GM21528 (cell line): Measurements from ENCODE around the gene PSMB4.
"Not testable (repeated sequence)": the region's sequence is repeated elsewhere in the genome, so short reads cannot be mapped to it uniquely, and the experiment has no call there.

Experiments
- ATAC-seq: cut with Tn5 transposase; IDR thresholded peaks from one replicate; pipeline ENCODE4 v1.9.1; 2021; ENCODE audit warnings: mild to moderate bottlenecking, moderate library complexity; ENCODE audit not compliant: unreplicated experiment, low FRiP score

PSMB4 gene

DNA sequence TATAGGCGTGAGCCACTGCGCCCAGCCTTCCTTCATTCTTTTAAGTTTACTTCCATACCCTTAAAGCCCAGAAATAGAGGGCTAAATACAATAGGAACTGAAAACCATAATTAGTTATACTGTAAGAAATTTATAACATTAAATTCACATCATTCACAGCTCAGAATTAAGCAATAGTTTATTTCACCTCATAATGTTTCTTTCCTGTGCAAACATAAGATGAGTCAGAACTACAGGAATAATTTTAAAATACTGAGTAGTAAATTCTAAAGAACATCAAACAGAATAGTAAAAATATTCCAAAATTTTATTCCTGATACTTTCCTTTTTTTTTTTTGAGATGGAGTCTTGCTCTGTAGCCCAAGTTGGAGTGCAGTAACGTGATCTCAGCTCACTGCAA is 35.8 kb downstream of the PSMB4 start:
- no peak for ATAC-seq

DNA sequence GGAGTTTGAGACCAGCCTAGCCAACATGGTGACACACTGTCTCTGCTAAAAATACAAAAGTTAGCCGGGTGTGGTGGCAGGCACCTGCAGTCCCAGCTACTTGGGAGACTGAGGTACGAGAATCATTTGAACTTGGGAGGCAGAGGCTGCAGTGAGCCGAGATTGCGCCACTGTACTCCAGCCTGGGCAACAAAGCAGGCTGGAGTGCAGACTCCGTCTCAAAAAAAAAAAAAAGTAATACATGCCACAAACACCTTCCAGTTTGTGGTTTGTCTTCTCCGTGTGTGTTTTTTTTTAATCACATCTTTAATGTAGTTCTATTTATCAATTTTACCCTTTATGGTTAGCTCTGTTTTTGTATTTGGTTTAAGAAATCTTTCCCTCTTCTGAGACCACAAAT is 37.6 kb downstream of the PSMB4 start:
- ATAC-seq, result no peak

DNA sequence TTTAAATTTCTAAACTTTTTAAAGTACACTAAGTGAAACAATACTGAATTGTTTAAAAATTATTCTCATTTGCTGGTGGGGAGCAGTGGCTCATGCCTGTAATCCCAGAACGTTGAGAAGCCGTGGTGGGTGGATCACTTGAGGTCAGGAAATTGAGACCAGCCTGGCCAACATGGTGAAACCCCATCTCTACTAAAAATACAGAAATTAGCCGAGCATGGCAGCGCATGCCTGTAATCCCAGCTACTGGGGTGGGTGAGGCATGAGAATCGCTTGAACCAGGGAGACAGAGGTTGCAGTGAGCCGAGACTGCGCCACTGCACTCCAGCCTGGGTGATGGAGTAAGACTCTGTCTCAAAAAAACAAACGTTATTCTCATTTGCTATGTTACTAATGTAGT is 38.0 kb downstream of the PSMB4 start:
- ATAC-seq, result not testable (repeated sequence)

- ATAC-seq, result no peak
Measured at GRCh38 chr1:151443846-151444782, 44.7 kb downstream of the PSMB4 start.

GRCh38 chr1:151444783-151445177 is 45.4 kb downstream of the PSMB4 start:
- ATAC-seq, result no peak

DNA sequence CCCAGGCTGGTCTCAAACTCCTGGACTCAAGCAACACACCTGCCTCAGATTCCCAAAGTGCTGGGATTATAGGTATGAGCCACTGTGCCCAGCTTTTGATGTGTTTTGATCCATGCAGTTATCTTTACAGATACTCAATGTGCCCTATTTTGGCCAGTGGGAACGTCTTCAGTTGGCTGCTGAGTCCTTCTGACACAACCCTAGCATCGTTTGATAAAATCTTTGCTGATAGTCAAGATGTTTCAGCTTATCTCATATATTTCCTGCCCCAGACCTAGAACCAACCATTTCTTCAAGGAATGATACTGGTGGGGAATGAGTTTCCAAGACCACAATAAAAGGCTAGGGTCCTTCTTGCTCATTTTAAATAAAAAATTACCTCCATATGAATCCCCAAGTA is 48.3 kb downstream of the PSMB4 start:
- no peak for ATAC-seq
